CD8-positive, alpha-beta memory T cell (primary cell): ENCODE data around the gene BACH2. TPM values are rescaled to one million over a fixed set of nuclear protein-coding genes. Genes with fewer than 3 reads are reported as not detected.

Source experiments
- CTCF ChIA-PET: fragments of 350-600 bp; sonication (Branson Sonifier 250); formaldehyde crosslinking; loops from one replicate; lab custom pipeline; 2021; ENCODE audit warnings: antibody characterized with exemption; lab: Charles Lee
- POLR2A ChIA-PET: fragments of 350-600 bp; sonication (Branson Sonifier 250); formaldehyde crosslinking; loops from one replicate; lab custom pipeline; 2021; ENCODE audit warnings: antibody characterized with exemption; lab: Charles Lee
- DNase-seq, 5 donors: peaks; one replicate each; pipeline versions ENCODE4 v3.0.0 to v3.0.0-alpha.2; 2020 to 2022; ENCODE audit warnings: mixed read lengths in 1 of 5
- H3K27ac ChIP-seq: one replicate; pipeline ENCODE4 v1.7.0; 2013; ENCODE audit warnings: low read depth, mild to moderate bottlenecking, low read length, moderate library complexity
- H3K27me3 ChIP-seq: 2 replicates; pipeline ENCODE4 v1.7.0; 2013; ENCODE audit warnings: low read length, mild to moderate bottlenecking; ENCODE audit not compliant: insufficient read depth, poor library complexity, severe bottlenecking
- H3K36me3 ChIP-seq: 2 replicates; pipeline ENCODE4 v1.7.0; 2013; ENCODE audit warnings: mild to moderate bottlenecking, low read length, moderate library complexity; ENCODE audit not compliant: insufficient read depth
- H3K4me1 ChIP-seq: 2 replicates; pipeline ENCODE4 v1.7.0; 2013; ENCODE audit warnings: mild to moderate bottlenecking, low read length, moderate library complexity; ENCODE audit not compliant: insufficient read depth
- H3K4me3 ChIP-seq: 2 replicates; pipeline ENCODE4 v1.7.0; 2013; ENCODE audit warnings: mild to moderate bottlenecking, low read length
- H3K9me3 ChIP-seq: 2 replicates; pipeline ENCODE4 v1.7.0; 2013; ENCODE audit warnings: mild to moderate bottlenecking, low read length
- H3K27ac Mint-ChIP-seq, 8 donors: one replicate each; pipeline ENCODE4 v1.8.0; 2020 to 2021; ENCODE audit warnings: mixed read lengths in 8 of 8, mild to moderate bottlenecking in 6 of 8, inconsistent platforms in 3 of 8, moderate library complexity in 3 of 8
- H3K27me3 Mint-ChIP-seq, 2 donors: one replicate each; pipeline ENCODE4 v1.8.0; 2020 to 2021; ENCODE audit warnings: mixed read lengths in 2 of 2, mild to moderate bottlenecking in 1 of 2, moderate library complexity in 1 of 2
- H3K36me3 Mint-ChIP-seq, 3 donors: one replicate each; pipeline ENCODE4 v1.8.0; 2020 to 2021; ENCODE audit warnings: mixed read lengths in 3 of 3, inconsistent platforms in 1 of 3, mild to moderate bottlenecking in 1 of 3
- H3K4me1 Mint-ChIP-seq, 3 donors: one replicate each; pipeline ENCODE4 v1.8.0; 2020 to 2021; ENCODE audit warnings: mixed read lengths in 3 of 3, inconsistent platforms in 1 of 3, mild to moderate bottlenecking in 1 of 3
- H3K4me3 Mint-ChIP-seq, 7 donors: one replicate each; pipeline ENCODE4 v1.8.0; 2020 to 2021; ENCODE audit warnings: mixed read lengths in 7 of 7, mild to moderate bottlenecking in 6 of 7, moderate library complexity in 4 of 7, inconsistent platforms in 2 of 7
- H3K9me3 Mint-ChIP-seq, 5 donors: one replicate each; pipeline ENCODE4 v1.8.0; 2020 to 2022; ENCODE audit warnings: mixed read lengths in 5 of 5, mild to moderate bottlenecking in 3 of 5, moderate library complexity in 2 of 5, inconsistent platforms in 1 of 5
- polyA plus RNA-seq: library from polyadenylated mRNA; unstranded; fragments of 300-500 nt; fragmentation: Illumina TruSeq; gene quantifications from one replicate; pipeline ENCODE4 v1.2.3, GENCODE V29; 2021
- total RNA-seq, 2 experiments: library from RNA; stranded (reverse); gene quantifications; one replicate each; pipeline ENCODE4 v1.2.3, GENCODE V29; 2021

The BACH2 gene
- total and polyA plus RNA-seq, 3 experiments from 2014 or later: 7.4 to 41.8 (median 39.9) TPM

DNA sequence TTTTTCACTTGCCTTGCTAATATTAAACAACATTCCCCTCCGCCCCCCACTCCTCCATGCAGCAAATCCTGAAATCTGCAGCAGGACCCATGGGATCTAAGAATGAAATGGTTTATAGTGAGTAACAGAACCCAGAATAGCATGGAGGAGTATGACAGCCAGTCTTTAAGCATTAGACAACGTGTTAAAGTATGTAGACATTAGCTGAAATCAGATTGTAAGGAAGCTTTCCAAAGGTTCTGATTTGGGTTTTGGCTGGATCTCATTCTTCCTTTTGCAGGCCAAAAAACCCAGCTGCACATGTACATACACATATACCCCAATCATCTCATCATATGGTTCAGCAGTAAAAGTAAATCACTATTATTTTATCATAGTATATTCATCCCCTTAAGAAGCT lies 275.9 kb downstream of the BACH2 start:
- Histone ChIP-seq H3K4me1 (no peaks in the 10 kb centered on the region), H3K27ac (no peak overlapping the region), H3K27me3 (no peaks in the 10 kb centered on the region), H3K9me3 (no peaks in the 10 kb centered on the region), H3K36me3 (no peaks in the 10 kb centered on the region), H3K4me3 (no peak overlapping the region)
- H3K9me3 Mint-ChIP-seq: no peaks in the 10 kb centered on the region
- H3K27me3 Mint-ChIP-seq: no peaks in the 10 kb centered on the region
- peaks cover 6 to 29% (median 25%) of the 10 kb centered on the region in 3 donors for H3K36me3 Mint-ChIP-seq
- peaks cover 9 to 23% (median 14%) of the 10 kb centered on the region in 3 donors for H3K4me1 Mint-ChIP-seq
- H3K27ac Mint-ChIP-seq: peak overlapping the region in 1 of 8 donors; percentile 47
- CTCF ChIA-PET: no interaction called here
- POLR2A ChIA-PET: no interaction called here
- no peak for DNase-seq
- no peak overlapping the region for H3K4me3 Mint-ChIP-seq

DNA sequence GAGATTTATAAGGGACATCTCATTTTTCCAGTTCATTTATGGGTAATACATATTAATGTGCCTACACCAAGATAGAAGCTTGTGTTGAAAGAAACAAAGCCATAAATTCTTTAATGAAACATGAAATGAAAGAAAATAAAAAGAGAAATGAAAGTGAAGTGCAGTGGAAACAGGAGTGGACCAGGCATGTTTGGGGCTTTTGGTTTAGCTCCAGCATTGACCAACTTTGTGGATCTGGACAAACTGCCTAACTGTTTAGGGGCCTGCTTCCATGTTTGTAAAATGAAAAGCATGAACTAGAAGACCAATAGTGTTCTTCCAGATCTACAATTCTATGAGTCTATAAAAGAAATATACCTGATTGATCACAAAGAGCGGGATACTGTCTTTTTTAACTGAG lies 277.4 kb downstream of the BACH2 start:
- CTCF ChIA-PET: no interaction called here
- Histone ChIP-seq H3K9me3 (no peaks in the 10 kb centered on the region), H3K27me3 (no peaks in the 10 kb centered on the region), H3K4me3 (no peak overlapping the region), H3K4me1 (no peaks in the 10 kb centered on the region), H3K36me3 (no peaks in the 10 kb centered on the region), H3K27ac (no peak overlapping the region)
- H3K4me1 Mint-ChIP-seq: peaks cover 5 to 13% (median 5%) of the 10 kb centered on the region in 3 donors
- H3K36me3 Mint-ChIP-seq: peaks cover 1 to 29% (median 15%) of the 10 kb centered on the region in 3 donors
- POLR2A ChIA-PET: no interaction called here
- H3K27me3 Mint-ChIP-seq: no peaks in the 10 kb centered on the region
- DNase-seq: no peak
- H3K27ac Mint-ChIP-seq: peak overlapping the region in 2 of 8 donors; percentile 38 to 41
- H3K9me3 Mint-ChIP-seq: no peaks in the 10 kb centered on the region
- no peak overlapping the region for H3K4me3 Mint-ChIP-seq

DNA sequence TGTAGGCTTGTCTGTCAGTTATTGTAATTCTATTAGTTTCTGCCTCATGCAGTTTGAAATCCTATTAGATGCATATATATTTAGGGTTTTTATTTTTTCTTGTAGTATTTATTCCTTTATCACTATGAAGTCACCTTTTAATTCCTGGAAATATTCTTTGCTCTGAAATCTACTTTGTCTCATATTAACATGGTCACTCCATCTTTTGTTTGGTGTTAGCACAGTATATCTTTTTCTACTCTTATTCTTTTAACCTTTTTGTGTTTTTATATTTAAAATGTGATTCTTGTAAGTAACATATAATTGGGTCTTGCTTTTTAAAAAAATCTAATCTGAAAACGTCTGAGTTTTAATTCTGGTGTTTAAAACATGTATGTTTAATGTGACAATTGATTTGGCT lies 280.8 kb downstream of the BACH2 start:
- CTCF ChIA-PET: no interaction called here

DNA sequence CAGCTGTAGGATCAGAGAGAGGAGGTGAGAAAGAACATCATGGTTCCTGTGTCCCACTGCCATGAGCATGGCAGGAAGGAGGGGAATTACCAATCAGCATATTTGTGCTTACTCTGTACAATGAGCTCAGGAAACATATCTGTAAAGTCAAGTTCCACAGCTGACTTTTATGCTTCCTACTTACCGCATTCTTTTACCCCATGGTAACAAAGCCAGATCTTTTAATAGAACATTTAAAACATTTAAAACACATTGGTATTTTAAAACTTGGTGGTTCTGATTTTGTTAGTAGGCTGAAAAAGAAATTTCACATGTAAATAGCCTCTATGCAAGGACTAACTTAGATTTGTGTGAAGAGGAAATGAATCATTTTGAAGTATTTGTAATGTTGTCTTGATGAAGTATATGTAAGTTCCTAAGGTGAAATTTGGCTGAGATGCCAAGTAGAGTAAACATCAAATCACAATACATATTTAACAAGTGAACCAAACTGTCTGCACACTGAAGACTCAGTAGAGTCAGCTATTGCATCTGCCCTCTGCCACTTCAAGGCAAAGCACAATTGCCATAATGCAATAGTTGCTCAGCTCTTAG lies 287.6 kb downstream of the BACH2 start:
- ChIA-PET CTCF (interaction anchor here (1.0 kb wide), 1 partner anchor 69 kb away, joined by 3 read pairs; no protein-coding TSS in a partner anchor), POLR2A (interaction anchor here (0.6 kb wide), 1 partner anchor 54 kb away, joined by 3 read pairs; no protein-coding TSS in a partner anchor)
- no peaks in the 10 kb centered on the region for H3K9me3 ChIP-seq
- no peaks in the 10 kb centered on the region for H3K27me3 ChIP-seq
- Mint-ChIP-seq H3K27ac (peak overlapping the region in 5 of 8 donors; percentile 20 to 77 (median 39)), H3K4me3 (no peak overlapping the region), H3K36me3 (peaks cover 8 to 50% (median 19%) of the 10 kb centered on the region in 3 donors), H3K9me3 (no peaks in the 10 kb centered on the region), H3K27me3 (peaks cover 0 to 2% of the 10 kb centered on the region in 2 donors), H3K4me1 (peaks cover 15 to 29% (median 20%) of the 10 kb centered on the region in 3 donors)
- H3K27ac ChIP-seq: no peak overlapping the region
- H3K36me3 ChIP-seq: no peaks in the 10 kb centered on the region
- H3K4me1 ChIP-seq: no peaks in the 10 kb centered on the region
- H3K4me3 ChIP-seq: no peak overlapping the region
- no peak for DNase-seq

More for the DNA sequence above, 280.8 kb downstream of the BACH2 start:
- no peak overlapping the region for H3K27ac ChIP-seq
- H3K4me1 ChIP-seq: no peaks in the 10 kb centered on the region
- POLR2A ChIA-PET: no interaction called here
- no peak for DNase-seq
- no peak overlapping the region for H3K27ac Mint-ChIP-seq
- H3K9me3 Mint-ChIP-seq: no peaks in the 10 kb centered on the region
- H3K27me3 Mint-ChIP-seq: no peaks in the 10 kb centered on the region
- no peak overlapping the region for H3K4me3 ChIP-seq
- H3K36me3 Mint-ChIP-seq: peaks cover 0 to 19% (median 13%) of the 10 kb centered on the region in 3 donors
- H3K4me1 Mint-ChIP-seq: peaks cover 5 to 11% (median 7%) of the 10 kb centered on the region in 3 donors
- H3K27me3 ChIP-seq: no peaks in the 10 kb centered on the region
- H3K9me3 ChIP-seq: no peaks in the 10 kb centered on the region
- H3K4me3 Mint-ChIP-seq: no peak overlapping the region
- H3K36me3 ChIP-seq: no peaks in the 10 kb centered on the region

DNA sequence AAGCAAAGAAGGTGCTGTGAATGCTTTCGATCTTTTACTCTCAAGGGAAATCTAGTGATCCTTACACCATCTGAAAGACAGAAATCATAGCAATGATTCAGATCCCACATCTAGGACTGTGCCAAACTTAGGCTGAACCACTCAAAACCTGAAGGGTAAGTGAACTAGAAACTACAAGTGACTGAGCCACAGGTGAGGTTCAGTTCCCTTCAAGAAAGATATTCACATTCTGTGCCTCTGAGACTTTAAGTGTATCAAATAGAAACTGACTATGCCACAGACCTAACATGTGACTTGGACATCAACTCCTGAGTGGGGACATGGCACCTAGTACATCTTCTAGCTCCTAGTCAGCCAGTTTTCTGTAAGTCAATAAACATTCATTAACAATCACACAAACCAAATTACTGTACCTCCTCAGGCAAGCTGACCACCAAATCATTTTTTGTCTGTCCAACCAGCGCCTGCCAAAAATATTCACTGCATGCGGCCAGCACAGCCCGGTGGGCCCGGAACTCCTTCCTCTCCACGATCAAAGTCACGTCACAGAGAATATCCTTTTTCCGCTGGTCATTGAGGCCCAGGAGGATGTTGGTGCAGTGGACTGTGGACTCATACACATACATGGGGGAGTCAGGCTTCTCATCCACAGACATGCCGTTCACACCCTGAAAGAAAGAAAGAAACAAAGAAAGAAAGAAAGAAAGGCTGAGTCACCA lies 288.3 kb downstream of the BACH2 start:
- Histone ChIP-seq H3K4me1 (no peaks in the 10 kb centered on the region), H3K9me3 (no peaks in the 10 kb centered on the region), H3K27ac (no peak overlapping the region), H3K4me3 (no peak overlapping the region), H3K36me3 (no peaks in the 10 kb centered on the region), H3K27me3 (no peaks in the 10 kb centered on the region)
- no peak for DNase-seq
- ChIA-PET CTCF (interaction anchor here (1.1 kb wide), 1 partner anchor 68 kb away, joined by 3 read pairs; no protein-coding TSS in a partner anchor), POLR2A (interaction anchor here (0.6 kb wide), 1 partner anchor 53 kb away, joined by 3 read pairs; no protein-coding TSS in a partner anchor)
- peaks cover 8 to 50% (median 19%) of the 10 kb centered on the region in 3 donors for H3K36me3 Mint-ChIP-seq
- peak overlapping the region in 4 of 8 donors; percentile 24 to 77 (median 32) for H3K27ac Mint-ChIP-seq
- H3K4me1 Mint-ChIP-seq: peaks cover 14 to 29% (median 20%) of the 10 kb centered on the region in 3 donors
- H3K9me3 Mint-ChIP-seq: no peaks in the 10 kb centered on the region
- peaks cover 0 to 2% of the 10 kb centered on the region in 2 donors for H3K27me3 Mint-ChIP-seq
- H3K4me3 Mint-ChIP-seq: no peak overlapping the region

DNA sequence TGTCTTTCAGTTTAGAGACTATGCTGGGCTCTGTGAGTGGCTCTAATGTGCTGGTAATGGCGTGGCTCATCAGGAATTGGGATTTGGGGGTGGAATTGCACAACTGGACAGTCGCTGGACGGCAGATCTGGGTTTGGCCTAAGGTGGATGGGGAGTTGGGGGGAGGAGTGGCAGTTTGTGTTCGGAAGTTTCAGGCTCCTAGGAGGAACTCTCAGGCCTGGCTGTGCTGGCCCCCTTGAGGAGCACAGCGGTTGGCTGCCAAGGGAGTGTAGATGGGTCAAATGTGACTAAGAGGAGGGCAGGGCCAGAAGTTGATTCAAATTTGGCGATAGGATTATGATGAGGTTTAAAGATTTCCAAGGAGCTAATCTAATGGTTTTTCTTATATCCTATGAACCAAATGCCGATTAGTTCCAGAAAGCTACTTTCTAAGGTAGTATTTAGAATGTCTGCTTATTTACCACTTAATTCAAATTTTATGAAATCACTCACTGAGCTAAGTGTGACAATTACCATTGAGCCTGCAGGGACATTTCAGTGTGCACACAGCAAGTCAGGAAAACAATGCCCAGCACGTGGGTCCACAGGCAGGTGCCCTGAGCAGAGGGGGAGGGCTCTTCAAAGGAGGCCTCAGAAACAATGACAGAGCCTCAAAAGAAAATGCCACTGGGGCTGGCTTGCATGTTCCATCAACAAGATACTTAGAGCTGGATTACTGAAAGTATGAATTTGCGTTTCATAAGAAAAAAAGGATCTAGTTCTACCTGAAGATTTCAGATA lies 291.4 kb downstream of the BACH2 start:
- H3K4me1 ChIP-seq: peaks cover 7% of the 10 kb centered on the region
- ChIA-PET POLR2A (no interaction called here), CTCF (no interaction called here)
- no peaks in the 10 kb centered on the region for H3K36me3 ChIP-seq
- no peaks in the 10 kb centered on the region for H3K9me3 ChIP-seq
- H3K27me3 ChIP-seq: no peaks in the 10 kb centered on the region
- H3K36me3 Mint-ChIP-seq: peaks cover 8 to 46% (median 19%) of the 10 kb centered on the region in 3 donors
- no peak overlapping the region for H3K4me3 Mint-ChIP-seq
- DNase-seq: no peak
- peak overlapping the region in 1 of 8 donors; percentile 44 for H3K27ac Mint-ChIP-seq
- H3K4me1 Mint-ChIP-seq: peaks cover 12 to 16% (median 16%) of the 10 kb centered on the region in 3 donors
- H3K4me3 ChIP-seq: no peak overlapping the region
- no peaks in the 10 kb centered on the region for H3K9me3 Mint-ChIP-seq
- H3K27ac ChIP-seq: no peak overlapping the region
- peaks cover 0 to 2% of the 10 kb centered on the region in 2 donors for H3K27me3 Mint-ChIP-seq

DNA sequence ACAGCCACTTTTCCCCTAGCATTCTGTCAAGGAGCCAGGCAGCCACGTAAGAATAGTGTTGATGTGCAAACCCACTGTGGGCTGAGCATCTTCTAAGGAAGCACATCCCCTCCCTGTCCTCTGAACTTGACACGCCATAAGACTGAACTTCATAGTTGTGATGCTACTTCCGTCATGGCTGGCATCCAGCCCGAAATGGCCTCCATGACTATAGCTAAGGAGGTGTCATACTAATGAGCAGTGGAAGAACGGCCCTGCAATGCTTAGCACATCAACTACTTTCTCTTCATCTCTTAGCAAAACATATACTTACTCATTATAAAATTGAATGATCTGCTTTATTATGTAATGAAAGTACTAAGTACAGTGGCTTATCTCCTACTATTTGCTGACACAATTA lies 292.1 kb downstream of the BACH2 start:
- H3K27ac ChIP-seq: no peak overlapping the region
- peaks cover 8 to 44% (median 19%) of the 10 kb centered on the region in 3 donors for H3K36me3 Mint-ChIP-seq
- ChIA-PET CTCF (no interaction called here), POLR2A (no interaction called here)
- H3K4me3 ChIP-seq: no peak overlapping the region
- no peak overlapping the region for H3K4me3 Mint-ChIP-seq
- no peaks in the 10 kb centered on the region for H3K9me3 ChIP-seq
- H3K27me3 ChIP-seq: no peaks in the 10 kb centered on the region
- no peak for DNase-seq
- no peaks in the 10 kb centered on the region for H3K9me3 Mint-ChIP-seq
- H3K4me1 ChIP-seq: peaks cover 7% of the 10 kb centered on the region
- peaks cover 12 to 13% (median 12%) of the 10 kb centered on the region in 3 donors for H3K4me1 Mint-ChIP-seq
- peaks cover 0 to 2% of the 10 kb centered on the region in 2 donors for H3K27me3 Mint-ChIP-seq
- no peaks in the 10 kb centered on the region for H3K36me3 ChIP-seq
- H3K27ac Mint-ChIP-seq: no peak overlapping the region
